IMR-90 (cell line): ENCODE data around the gene S100A5. TPM values are rescaled to one million over a fixed set of nuclear protein-coding genes. Genes with fewer than 3 reads are reported as not detected.

Experiments used
- ATAC-seq: fragments of 200-7000 bp; cut with Tn5 transposase; 2 replicates; pipeline ENCODE4 v1.9.1; 2020; ENCODE audit warnings: low read depth, mild to moderate bottlenecking, moderate library complexity
- BruUV-seq: library from RNA; stranded (reverse); fragments of 400-500 nt; replicated peaks from 2 replicates; lab custom pipeline; 2021; lab: Mats Ljungman, UMichigan
- CTCF ChIA-PET: fragments of 300-600 bp; formaldehyde crosslinking; extraction: SDS; loops from one replicate; lab custom pipeline; 2021; ENCODE audit warnings: antibody characterized with exemption; lab: Yijun Ruan, JAX
- POLR2A ChIA-PET: fragments of 300-600 bp; sonication (Branson Sonifier 250); formaldehyde crosslinking; loops from one replicate; lab custom pipeline; 2022; ENCODE audit warnings: antibody characterized with exemption; ENCODE audit not compliant: unreplicated experiment; lab: Charles Lee
- DNase-seq: peaks from one replicate; pipeline ENCODE4 v3.0.0; 2013
- H2AFZ ChIP-seq: replicated peaks from 2 replicates; pipeline ENCODE3; 2013; ENCODE audit warnings: low read length, mild to moderate bottlenecking; ENCODE audit not compliant: poor library complexity
- H2AK5ac ChIP-seq: 2 replicates; pipeline ENCODE4 v1.6.1; 2013; ENCODE audit warnings: low read depth, low read length, inconsistent platforms
- H2AK9ac ChIP-seq: replicated peaks from 2 replicates; pipeline ENCODE3; 2013; ENCODE audit warnings: mild to moderate bottlenecking, low read depth, low read length, moderate library complexity; ENCODE audit not compliant: poor library complexity
- H2BK120ac ChIP-seq: 2 replicates; pipeline ENCODE4 v1.6.1; 2013; ENCODE audit warnings: low read depth, low read length, inconsistent platforms
- H2BK15ac ChIP-seq: 3 replicates; pipeline ENCODE4 v1.6.1; 2013; ENCODE audit warnings: low read depth, low read length, inconsistent platforms
- H2BK20ac ChIP-seq: 2 replicates; pipeline ENCODE4 v1.6.1; 2013; ENCODE audit warnings: low read depth, mild to moderate bottlenecking, inconsistent platforms, low read length, moderate library complexity
- H2BK5ac ChIP-seq: 2 replicates; pipeline ENCODE4 v1.6.1; 2013; ENCODE audit warnings: mild to moderate bottlenecking, low read depth, low read length, inconsistent platforms; ENCODE audit not compliant: poor library complexity, severe bottlenecking
- H3K14ac ChIP-seq: replicated peaks from 2 replicates; pipeline ENCODE4 v1.6.1; 2013; ENCODE audit warnings: low read depth, low read length, inconsistent platforms
- H3K18ac ChIP-seq: 2 replicates; pipeline ENCODE4 v1.6.1; 2013; ENCODE audit warnings: low read depth, low read length, control low read depth
- H3K23ac ChIP-seq: 2 replicates; pipeline ENCODE4 v1.6.1; 2013; ENCODE audit warnings: low read depth, low read length, inconsistent platforms
- H3K27ac ChIP-seq: 2 replicates; pipeline ENCODE4 v1.5.1; 2013; ENCODE audit warnings: mild to moderate bottlenecking, control low read depth, low read length; ENCODE audit not compliant: insufficient read depth
- H3K27me3 ChIP-seq: 2 replicates; pipeline ENCODE4 v1.6.1; 2013; ENCODE audit warnings: low read length; ENCODE audit not compliant: control insufficient read depth, insufficient read depth
- H3K36me3 ChIP-seq: 2 replicates; pipeline ENCODE4 v1.6.1; 2013; ENCODE audit warnings: low read length, mixed read lengths; ENCODE audit not compliant: control insufficient read depth, insufficient read depth
- H3K4ac ChIP-seq: 2 replicates; pipeline ENCODE4 v1.6.1; 2013; ENCODE audit warnings: low read depth, low read length, inconsistent platforms
- H3K4me1 ChIP-seq: 2 replicates; pipeline ENCODE4 v1.6.1; 2013; ENCODE audit warnings: low read length, mixed read lengths; ENCODE audit not compliant: control insufficient read depth, insufficient read depth
- H3K4me2 ChIP-seq: 2 replicates; pipeline ENCODE4 v1.6.1; 2013; ENCODE audit warnings: low read depth, mild to moderate bottlenecking, control low read depth, low read length, moderate library complexity
- H3K4me3 ChIP-seq: 2 replicates; pipeline ENCODE4 v1.5.1; 2013; ENCODE audit warnings: low read depth, mild to moderate bottlenecking, control low read depth, low read length, moderate library complexity; ENCODE audit not compliant: insufficient read depth
- H3K56ac ChIP-seq: 2 replicates; pipeline ENCODE4 v1.6.1; 2013; ENCODE audit warnings: low read length, inconsistent platforms; ENCODE audit not compliant: insufficient read depth; ENCODE audit errors: extremely low read depth
- H3K79me1 ChIP-seq, 2 experiments: 2 replicates each; pipeline ENCODE4 v1.6.1; 2013; ENCODE audit warnings: low read length in 2 of 2, inconsistent platforms in 1 of 2, low read depth in 1 of 2
- H3K9ac ChIP-seq: 2 replicates; pipeline ENCODE4 v1.6.1; 2013; ENCODE audit warnings: low read depth, low read length, control low read depth
- H3K9me1 ChIP-seq: 2 replicates; pipeline ENCODE4 v1.6.1; 2013; ENCODE audit warnings: low read length, inconsistent platforms; ENCODE audit not compliant: insufficient read depth
- H3K9me3 ChIP-seq: 2 replicates; pipeline ENCODE4 v1.6.1; 2013; ENCODE audit warnings: low read length; ENCODE audit not compliant: control insufficient read depth, insufficient read depth
- H4K20me1 ChIP-seq: 2 replicates; pipeline ENCODE4 v1.6.1; 2013; ENCODE audit warnings: low read length, inconsistent platforms; ENCODE audit not compliant: insufficient read depth
- H4K5ac ChIP-seq: 2 replicates; pipeline ENCODE4 v1.6.1; 2013; ENCODE audit warnings: mild to moderate bottlenecking, low read depth, low read length, control low read depth
- H4K8ac ChIP-seq, 2 experiments: 2 replicates each; pipeline ENCODE4 v1.6.1; 2013; ENCODE audit warnings: low read depth in 2 of 2, low read length in 2 of 2, control low read depth in 1 of 2, inconsistent platforms in 1 of 2
- H4K91ac ChIP-seq: 2 replicates; pipeline ENCODE4 v1.6.1; 2013; ENCODE audit warnings: low read depth, low read length, inconsistent platforms; ENCODE audit not compliant: insufficient read depth
- BHLHE40 ChIP-seq: fragments of 150-350 bp; IDR thresholded peaks from 2 replicates; pipeline ENCODE4 v1.6.1; 2016; ENCODE audit warnings: mild to moderate bottlenecking, low read depth, low read length
- CHD1 ChIP-seq: IDR thresholded peaks from 2 replicates; pipeline ENCODE4 v1.6.1; 2012; ENCODE audit warnings: low read depth, low read length, improper control_type of control experiment
- FOS ChIP-seq: fragments of 150-350 bp; IDR thresholded peaks from 2 replicates; pipeline ENCODE4 v1.6.1; 2016; ENCODE audit warnings: low read depth, low read length
- MAFK ChIP-seq: IDR thresholded peaks from 2 replicates; pipeline ENCODE4 v1.6.1; 2012; ENCODE audit warnings: low read depth, low read length, improper control_type of control experiment
- NFE2L2 ChIP-seq: fragments of 150-350 bp; IDR thresholded peaks from 2 replicates; pipeline ENCODE4 v1.6.1; 2016; ENCODE audit warnings: low read depth, mild to moderate bottlenecking, low read length
- RCOR1 ChIP-seq: IDR thresholded peaks from 2 replicates; pipeline ENCODE4 v1.6.1; 2012; ENCODE audit warnings: mild to moderate bottlenecking, low read length, improper control_type of control experiment; ENCODE audit not compliant: insufficient replicate concordance
- RFX5 ChIP-seq: IDR thresholded peaks from 2 replicates; pipeline ENCODE4 v1.8.0; 2012; ENCODE audit warnings: low read depth, mild to moderate bottlenecking, low read length, moderate library complexity
- SMC3 ChIP-seq: fragments of 150-350 bp; IDR thresholded peaks from 2 replicates; pipeline ENCODE4 v1.6.1; 2016; ENCODE audit warnings: low read depth, mild to moderate bottlenecking, antibody characterized with exemption, low read length, moderate library complexity
- WGBS, 2 experiments: methylation state at CpG; one replicate each; pipeline versions ENCODE4 v1.1.5 to v1.1.7; 2013; ENCODE audit warnings: missing lambda C conversion rate in 2 of 2; ENCODE audit not compliant: insufficient read length in 1 of 2; ENCODE audit errors: extremely low coverage in 2 of 2; 5-methylcytosine and 5-hydroxymethylcytosine counted together
- dilution Hi-C: fragments of 300-500 bp; cut with HindIII; formaldehyde crosslinking; loops from one replicate; pipeline ENCODE4 v1.14.3; 2018; ENCODE audit warnings: low sequenced_read_pairs; ENCODE audit not compliant: unreplicated experiment
- in situ Hi-C: fragments of 300-500 bp; cut with MboI; formaldehyde crosslinking; loops from 3 replicates; pipeline ENCODE4 v1.14.3; 2019; ENCODE audit warnings: low sequenced_read_pairs, inconsistent platforms, mixed read lengths
- intact Hi-C: fragments of 100-400 bp; cut with micrococcal nuclease; formaldehyde crosslinking; loops from 2 replicates; pipeline ENCODE4 v1.10.0; 2022
- polyA plus RNA-seq, 3 experiments: library from polyadenylated mRNA; depleted of rRNA; stranded (reverse); fragments of >200 nt; gene quantifications; 2 replicates each; pipeline ENCODE4 v1.2.3, GENCODE V29; 2012; ENCODE audit warnings: low replicate concordance in 1 of 3
- total RNA-seq: library from RNA; depleted of rRNA; stranded (reverse); fragments of >200 nt; gene quantifications from 2 replicates; pipeline ENCODE4 v1.2.3, GENCODE V29; 2012
- TF ChIP-seq, protein P1 (sequence below): conservative IDR thresholded peaks from 2 replicates; pipeline ENCODE4 v1.5.1; 2012; ENCODE audit warnings: mild to moderate bottlenecking, low read depth, low read length, improper control_type of control experiment
- TF ChIP-seq, protein P2 (sequence below): fragments of 150-350 bp; IDR thresholded peaks from 2 replicates; pipeline ENCODE4 v1.6.1; 2016; ENCODE audit warnings: low read depth, mild to moderate bottlenecking, low read length, moderate library complexity, borderline replicate concordance
- TF ChIP-seq, protein P3 (sequence below): fragments of 150-350 bp; IDR thresholded peaks from 2 replicates; pipeline ENCODE4 v1.6.1; 2017; ENCODE audit warnings: mild to moderate bottlenecking, antibody characterized with exemption, low read length, low read depth

The S100A5 gene
- total and polyA plus RNA-seq, 2 of the 4 experiments (the other 2 are of a cell fraction): 0.27 TPM; not detected in 1

DNA sequence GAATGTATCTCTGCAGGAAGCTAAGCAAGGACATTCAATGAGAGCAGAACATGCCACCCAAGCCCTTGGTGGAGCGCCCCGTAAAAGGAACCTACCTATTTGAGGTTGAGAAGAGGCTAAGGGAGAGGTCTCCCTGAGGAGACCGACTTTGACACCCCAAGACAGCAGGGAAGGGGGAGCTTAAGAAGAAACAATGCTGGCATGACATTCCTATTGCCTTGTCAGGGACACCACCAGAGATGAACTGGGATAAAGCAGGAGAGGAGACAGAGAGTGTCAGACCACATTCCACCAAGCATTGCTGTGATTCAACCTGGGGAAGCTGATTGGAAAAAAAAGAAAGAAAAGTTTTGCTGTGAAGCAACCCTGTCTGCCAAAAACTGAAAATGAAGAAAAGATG lies 38.2 kb upstream of the S100A5 start:
- Histone ChIP-seq H3K9ac (no peak overlapping the region), H2AK9ac (peak overlapping the region; percentile 30), H3K4me1 (peaks cover 12% of the 10 kb centered on the region), H4K5ac (no peak overlapping the region; the same call in 1 of the 2 replicates), H2AK5ac (no peak overlapping the region), H3K23ac (peak overlapping the region; percentile 57; the same call in 1 of the 2 replicates), H2BK20ac (peak overlapping the region; percentile 50; the same call in 1 of the 2 replicates), H3K27me3 (no peaks in the 10 kb centered on the region), H2BK5ac (no peak overlapping the region), H2AFZ (peak overlapping the region; percentile 29), H2BK15ac (no peak overlapping the region), H3K79me1 (no peaks in the 10 kb centered on the region), H2BK120ac (peak overlapping the region; percentile 79), H4K20me1 (no peaks in the 10 kb centered on the region), H3K27ac (no peak overlapping the region), H3K4ac (peak overlapping the region; percentile 68), H3K14ac (peak overlapping the region; percentile 37), H4K91ac (peak overlapping the region; percentile 50; the same call in 1 of the 2 replicates), H3K9me3 (no peaks in the 10 kb centered on the region), H3K4me2 (no peak overlapping the region), H3K36me3 (no peaks in the 10 kb centered on the region), H3K56ac (no peak overlapping the region), H3K9me1 (peaks cover 5% of the 10 kb centered on the region), H4K8ac (peak overlapping the region in 1 of 2 experiments; percentile 9; a peak in 1 of 4 replicates), H3K4me3 (no peak overlapping the region), H3K18ac (no peak overlapping the region; the same call in 1 of the 2 replicates)
- ATAC-seq: peak; percentile 31
- dilution Hi-C loops: no loop called here
- DNase-seq: no peak
- 100% methylated on average over 1 of the region's 3 CpGs; no CpG with 5 or more reads in 1 of the 2 experiments for WGBS, 2 experiments
- intact Hi-C loops: no loop called here
- TF ChIP-seq, protein P1, sequence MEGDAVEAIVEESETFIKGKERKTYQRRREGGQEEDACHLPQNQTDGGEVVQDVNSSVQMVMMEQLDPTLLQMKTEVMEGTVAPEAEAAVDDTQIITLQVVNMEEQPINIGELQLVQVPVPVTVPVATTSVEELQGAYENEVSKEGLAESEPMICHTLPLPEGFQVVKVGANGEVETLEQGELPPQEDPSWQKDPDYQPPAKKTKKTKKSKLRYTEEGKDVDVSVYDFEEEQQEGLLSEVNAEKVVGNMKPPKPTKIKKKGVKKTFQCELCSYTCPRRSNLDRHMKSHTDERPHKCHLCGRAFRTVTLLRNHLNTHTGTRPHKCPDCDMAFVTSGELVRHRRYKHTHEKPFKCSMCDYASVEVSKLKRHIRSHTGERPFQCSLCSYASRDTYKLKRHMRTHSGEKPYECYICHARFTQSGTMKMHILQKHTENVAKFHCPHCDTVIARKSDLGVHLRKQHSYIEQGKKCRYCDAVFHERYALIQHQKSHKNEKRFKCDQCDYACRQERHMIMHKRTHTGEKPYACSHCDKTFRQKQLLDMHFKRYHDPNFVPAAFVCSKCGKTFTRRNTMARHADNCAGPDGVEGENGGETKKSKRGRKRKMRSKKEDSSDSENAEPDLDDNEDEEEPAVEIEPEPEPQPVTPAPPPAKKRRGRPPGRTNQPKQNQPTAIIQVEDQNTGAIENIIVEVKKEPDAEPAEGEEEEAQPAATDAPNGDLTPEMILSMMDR: no peak
- TF ChIP-seq MAFK (no peak), CHD1 (no peak), RFX5 (no peak), RCOR1 (no peak), NFE2L2 (no peak), FOS (no peak), SMC3 (no peak), BHLHE40 (no peak)
- TF ChIP-seq, protein P2, sequence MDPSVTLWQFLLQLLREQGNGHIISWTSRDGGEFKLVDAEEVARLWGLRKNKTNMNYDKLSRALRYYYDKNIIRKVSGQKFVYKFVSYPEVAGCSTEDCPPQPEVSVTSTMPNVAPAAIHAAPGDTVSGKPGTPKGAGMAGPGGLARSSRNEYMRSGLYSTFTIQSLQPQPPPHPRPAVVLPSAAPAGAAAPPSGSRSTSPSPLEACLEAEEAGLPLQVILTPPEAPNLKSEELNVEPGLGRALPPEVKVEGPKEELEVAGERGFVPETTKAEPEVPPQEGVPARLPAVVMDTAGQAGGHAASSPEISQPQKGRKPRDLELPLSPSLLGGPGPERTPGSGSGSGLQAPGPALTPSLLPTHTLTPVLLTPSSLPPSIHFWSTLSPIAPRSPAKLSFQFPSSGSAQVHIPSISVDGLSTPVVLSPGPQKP: no peak
- TF ChIP-seq, protein P3, sequence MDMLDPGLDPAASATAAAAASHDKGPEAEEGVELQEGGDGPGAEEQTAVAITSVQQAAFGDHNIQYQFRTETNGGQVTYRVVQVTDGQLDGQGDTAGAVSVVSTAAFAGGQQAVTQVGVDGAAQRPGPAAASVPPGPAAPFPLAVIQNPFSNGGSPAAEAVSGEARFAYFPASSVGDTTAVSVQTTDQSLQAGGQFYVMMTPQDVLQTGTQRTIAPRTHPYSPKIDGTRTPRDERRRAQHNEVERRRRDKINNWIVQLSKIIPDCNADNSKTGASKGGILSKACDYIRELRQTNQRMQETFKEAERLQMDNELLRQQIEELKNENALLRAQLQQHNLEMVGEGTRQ: no peak
- BruUV-seq: no TSS peak
- ChIA-PET CTCF (no interaction called here), POLR2A (no interaction called here)
- in situ Hi-C loops: no loop called here
